Right forelimb (tissue), 1 donor: ENCODE data around the gene NDUFB6.
"Not testable (repeated sequence)": the region's sequence is repeated elsewhere in the genome, so short reads cannot be mapped to it uniquely, and the experiment has no call there.

Experiments
- DNase-seq: peaks from one replicate; pipeline ENCODE4 v3.0.0-alpha.2; 2018

Gene NDUFB6

GRCh38 chr9:32572900-32573523 lies at the start of gene NDUFB6:
Gene NDUFB6 (minus strand): TSS chr9:32573159. CDS start chr9:32573060, 99 bp downstream.
- peak; percentile 97 for DNase-seq

- no peak for DNase-seq
Observed at GRCh38 chr9:32618261-32618660, 45.3 kb upstream of the NDUFB6 start.

DNA sequence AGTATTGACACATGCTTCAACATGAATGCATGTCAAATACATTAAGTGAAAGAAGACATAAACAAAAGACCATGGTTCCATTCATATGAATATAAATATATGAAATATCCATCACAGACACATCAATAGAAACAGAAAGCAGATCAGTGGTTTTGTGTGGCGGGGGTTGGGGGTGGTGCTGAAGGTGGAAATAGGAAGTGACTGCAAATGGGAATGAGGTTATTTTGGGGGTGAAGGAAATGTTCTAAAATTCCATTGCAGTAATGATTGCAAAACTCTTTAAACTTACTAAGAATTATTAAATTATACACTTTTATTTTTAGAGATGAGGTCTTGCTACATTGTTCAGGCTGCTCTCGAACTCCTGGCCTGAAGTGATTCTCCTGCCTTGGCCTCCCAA lies 33.9 kb upstream of the NDUFB6 start:
- DNase-seq: no peak

- no peak for DNase-seq
Observed at GRCh38 chr9:32603914-32604852, 31.2 kb upstream of the NDUFB6 start.

- not testable (repeated sequence) for DNase-seq
Observed at GRCh38 chr9:32599021-32599420, 26.1 kb upstream of the NDUFB6 start.

GRCh38 chr9:32596936-32597335 lies 24.0 kb upstream of the NDUFB6 start:
- DNase-seq: no peak

DNA sequence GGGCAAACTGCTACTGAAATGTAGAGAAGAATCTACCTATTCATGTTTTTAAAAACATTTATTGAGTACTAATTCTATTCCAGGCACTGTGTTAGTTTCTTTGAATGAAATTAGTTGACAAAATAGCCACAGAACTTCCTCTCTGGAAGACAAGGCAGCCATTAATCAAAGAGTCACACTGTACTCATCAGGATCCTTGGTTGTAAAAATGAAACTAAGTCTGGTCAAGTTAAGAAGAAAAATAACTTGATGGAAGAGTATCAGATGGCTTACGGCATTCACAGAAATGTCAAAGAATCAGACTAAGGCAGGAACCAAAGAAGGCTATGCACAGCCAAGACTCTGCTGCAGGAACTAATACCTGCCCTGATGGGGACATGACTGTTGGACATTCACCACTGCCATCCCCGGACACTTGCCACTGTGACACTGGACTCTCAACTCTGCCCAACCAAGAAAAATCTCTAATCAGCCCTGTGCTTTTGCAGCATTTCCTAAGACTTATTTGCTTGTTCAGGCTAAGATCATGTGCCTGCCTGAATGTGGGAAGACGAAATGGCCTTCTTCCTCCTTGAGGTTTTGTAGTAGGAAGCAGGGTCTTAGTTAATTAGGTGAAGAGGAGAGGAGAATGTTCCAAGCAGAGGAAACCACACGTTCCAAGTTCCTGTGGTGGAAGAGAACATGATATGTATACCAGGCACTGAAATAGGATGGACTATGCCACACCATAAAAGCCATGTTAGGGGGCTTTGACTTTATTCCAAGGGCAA lies 23.3 kb upstream of the NDUFB6 start:
- no peak for DNase-seq

DNA sequence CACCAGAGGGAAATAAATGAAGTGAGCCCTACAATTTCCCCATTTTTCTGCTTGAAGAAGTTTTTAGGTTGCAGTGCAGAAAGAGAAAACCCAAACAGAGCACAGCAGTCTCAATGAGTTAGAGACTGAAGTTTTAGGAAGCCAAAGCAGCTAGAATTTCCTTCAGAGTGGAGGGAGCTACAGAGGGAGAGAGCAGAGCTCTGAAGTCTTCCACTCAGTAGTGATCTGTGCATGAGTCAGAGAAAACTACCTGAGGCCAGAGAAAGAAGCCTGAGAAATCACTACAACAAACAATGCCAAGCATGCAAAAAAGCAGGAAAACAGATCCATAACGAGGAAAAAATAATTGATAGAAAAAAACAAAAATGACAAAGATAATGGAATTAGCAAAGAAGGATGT lies 17.9 kb upstream of the NDUFB6 start:
- DNase-seq: no peak

DNA sequence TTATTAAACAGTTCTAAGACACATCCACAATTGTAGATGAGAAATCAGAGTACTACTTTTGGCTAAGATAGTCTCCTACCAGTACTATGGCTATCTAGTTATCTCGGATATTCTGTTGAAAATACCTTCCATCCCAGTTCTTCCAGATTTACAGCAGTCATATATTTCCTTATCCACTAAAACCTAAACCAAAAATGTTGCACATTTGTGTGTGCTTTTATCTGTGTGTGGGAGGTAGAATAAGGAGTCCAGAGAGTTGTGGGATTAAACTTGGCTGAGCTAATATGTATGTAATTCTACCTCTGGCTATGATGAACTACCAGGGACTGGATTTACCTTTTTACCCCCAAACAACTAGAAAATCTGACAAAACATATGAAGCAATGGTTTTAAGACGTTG lies 17.5 kb upstream of the NDUFB6 start:
- no peak for DNase-seq

DNA sequence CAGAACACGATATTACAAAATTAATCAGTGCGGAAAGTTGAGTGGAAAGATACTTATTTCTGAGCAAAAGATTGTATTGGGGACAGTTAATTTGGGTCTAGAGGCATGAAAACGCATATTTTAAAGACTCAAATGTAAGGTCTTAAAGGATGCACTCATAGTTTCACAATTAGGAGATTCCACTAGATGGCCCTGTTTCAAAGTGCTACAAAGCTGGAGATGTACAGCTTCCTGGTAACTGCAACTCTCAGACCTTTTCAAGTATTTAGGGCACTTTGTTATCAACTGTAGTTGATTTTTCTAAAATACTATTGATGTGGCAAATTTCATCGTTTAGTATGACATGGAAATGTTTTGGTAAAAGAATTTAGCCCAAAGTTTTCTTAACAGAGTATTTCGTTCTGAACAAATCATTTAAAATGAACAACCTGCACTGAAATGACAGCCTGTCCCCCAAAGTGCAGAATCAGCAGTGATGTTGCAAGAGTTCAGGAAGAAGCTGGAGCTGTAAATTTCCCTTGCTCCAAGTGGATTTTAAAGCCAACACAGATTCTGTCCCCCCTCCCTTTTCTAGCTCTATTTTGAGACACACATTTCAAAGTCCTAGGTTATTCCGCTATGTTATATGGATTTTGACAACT lies 16.2 kb upstream of the NDUFB6 start:
- no peak for DNase-seq

DNA sequence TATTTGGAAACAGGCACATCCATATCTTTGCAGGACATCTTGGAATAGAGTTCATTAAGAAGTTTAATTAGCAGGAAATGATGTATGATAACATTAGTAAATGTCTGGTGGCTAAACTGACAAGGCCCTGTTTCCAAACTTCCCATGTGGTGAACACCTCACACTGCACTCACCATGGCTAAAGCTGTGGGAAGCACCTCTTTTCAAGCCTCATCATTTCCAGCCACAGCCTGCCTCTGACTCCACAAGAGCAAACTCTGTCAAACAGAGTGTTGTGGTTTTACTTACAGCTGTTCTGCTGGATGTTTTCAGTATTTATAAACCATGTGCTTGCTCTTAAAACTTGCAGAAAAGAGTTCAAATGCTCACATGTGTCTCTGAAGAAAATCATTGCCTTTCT lies 14.9 kb upstream of the NDUFB6 start:
- no peak for DNase-seq

DNA sequence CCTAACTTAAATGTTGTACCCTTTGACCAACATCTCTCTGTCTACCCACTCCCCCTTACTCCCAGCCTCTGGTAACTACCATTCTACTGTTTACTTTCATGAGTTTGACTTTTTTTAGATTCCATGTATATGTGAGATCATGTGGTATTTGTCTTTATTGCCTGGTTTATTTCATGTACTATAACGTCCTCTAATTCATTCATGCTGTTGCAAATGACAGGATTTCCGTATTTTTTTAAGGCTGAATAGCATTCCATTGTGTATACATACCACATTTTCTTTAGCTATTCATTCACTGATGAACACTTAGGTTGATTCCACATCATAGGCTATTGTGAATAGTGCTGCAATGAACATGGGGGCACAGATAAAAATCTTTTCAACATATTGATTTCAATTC lies 11.8 kb upstream of the NDUFB6 start:
- no peak for DNase-seq

DNA sequence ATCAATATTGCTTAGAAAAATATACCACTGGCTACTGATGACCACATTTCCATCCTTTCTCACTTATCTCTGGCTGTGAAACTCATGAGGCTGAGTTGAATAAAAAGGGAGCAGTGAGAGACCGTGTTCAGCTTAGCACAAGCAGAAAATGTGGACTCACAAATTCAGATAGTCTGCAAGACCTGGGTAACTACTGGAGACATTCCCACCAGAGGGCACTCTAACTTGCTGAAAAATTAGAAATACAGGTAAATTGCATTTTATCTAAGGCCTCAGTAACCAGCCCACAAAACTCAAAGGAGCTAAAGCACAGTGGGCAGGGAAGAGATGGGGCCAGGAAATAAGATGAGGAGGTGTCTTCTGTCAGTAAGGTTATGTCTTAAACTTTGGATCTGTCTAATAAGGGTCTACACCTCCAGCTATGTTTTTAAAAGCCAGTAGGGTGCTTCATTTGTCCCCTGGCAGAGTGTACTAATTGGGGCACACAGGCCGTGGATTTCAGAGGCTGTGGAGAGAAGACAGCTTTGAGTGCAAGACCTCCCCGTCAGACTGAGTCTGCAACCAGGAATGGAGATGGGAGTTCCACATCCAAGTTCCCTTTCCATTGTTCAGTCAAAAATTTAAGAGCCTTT lies 8.7 kb upstream of the NDUFB6 start:
- no peak for DNase-seq

- DNase-seq: no peak
Observed at GRCh38 chr9:32580631-32581300, 7.8 kb upstream of the NDUFB6 start.

GRCh38 chr9:32579706-32580331 lies 6.9 kb upstream of the NDUFB6 start:
- DNase-seq: peak; percentile 78

DNA sequence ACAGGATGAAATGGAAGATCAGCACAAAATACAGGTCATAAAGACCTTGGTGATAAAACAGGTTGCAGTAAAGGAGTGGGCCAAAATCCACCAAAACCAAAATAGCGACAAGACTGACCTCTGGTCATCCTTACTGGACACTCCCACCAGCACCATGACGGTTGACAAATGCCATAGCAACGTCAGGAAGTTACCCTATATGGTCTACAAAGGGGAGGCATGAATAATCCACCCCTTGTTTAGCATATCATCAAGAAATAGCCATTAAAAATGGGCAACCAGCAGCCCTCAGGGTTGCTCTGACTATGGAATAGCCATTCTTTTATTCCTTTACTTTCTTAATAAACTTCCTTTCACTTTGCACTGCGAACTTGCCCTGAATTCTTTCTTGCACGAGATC lies 6.0 kb upstream of the NDUFB6 start:
- DNase-seq: no peak

- DNase-seq: no peak
Observed at GRCh38 chr9:32577316-32577715, 4.4 kb upstream of the NDUFB6 start.

GRCh38 chr9:32574858-32575257 lies 1.9 kb upstream of the NDUFB6 start:
- DNase-seq: no peak

GRCh38 chr9:32573821-32574220 lies 862 bp upstream of the NDUFB6 start:
- DNase-seq: no peak

DNA sequence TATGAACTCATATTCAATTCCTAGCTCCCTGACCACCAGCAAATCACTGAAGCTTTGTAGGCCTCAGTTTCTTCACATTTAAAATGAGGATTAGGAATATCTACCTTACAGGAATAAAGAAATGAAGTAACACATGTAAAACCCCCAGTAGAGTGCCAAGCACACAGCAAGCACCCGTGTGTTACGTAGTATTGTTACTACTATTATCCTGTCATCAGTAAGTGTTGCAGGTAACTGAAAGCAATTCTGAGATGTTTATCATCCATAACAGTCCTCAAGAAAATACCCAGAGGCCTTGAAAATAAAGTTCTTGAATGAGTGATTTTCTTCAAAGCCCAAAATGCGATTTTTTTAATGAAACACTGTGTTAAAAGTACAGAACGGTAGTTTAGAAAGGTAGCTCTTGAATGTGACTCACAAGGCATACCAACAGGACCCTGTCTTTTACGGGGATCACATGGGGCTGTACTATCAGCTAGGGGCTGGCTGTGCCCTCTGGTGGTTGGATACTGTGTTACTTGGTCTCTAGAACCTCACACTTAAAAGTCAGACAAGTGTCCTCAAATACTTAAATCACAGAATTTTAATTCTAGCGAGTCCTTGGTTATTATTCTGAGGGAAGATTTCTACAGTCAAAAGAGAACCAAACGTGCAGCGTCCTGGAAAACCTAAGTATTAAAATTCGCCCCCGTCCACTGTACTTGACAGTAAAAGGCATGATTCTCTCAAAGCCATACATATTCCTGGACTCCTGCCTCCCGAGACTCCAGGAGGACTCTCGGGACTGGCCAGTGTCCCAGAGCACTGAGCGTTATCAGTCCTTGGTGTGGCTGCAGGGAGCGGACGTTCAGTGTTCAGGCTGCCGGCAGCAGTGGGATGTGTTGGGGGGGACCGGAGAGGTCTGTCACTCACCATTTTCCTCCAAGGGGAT lies 725 bp downstream of the NDUFB6 start:
- DNase-seq: peak; percentile 56
